HepG2 (cell line): ENCODE results near the gene CNEP1R1.

ENCODE experiments used
- EZH2 ChIP-seq: conservative IDR thresholded peaks from 2 replicates; pipeline ENCODE4 v1.6.1; 2012; ENCODE audit warnings: mild to moderate bottlenecking, low read depth, low read length, moderate library complexity
- POLR2A ChIP-seq, 2 experiments: IDR thresholded peaks; 2 replicates each; pipeline ENCODE4 v1.6.1; 2011; ENCODE audit warnings: low read depth in 2 of 2, low read length in 2 of 2, mild to moderate bottlenecking in 1 of 2, moderate library complexity in 1 of 2; ENCODE audit not compliant: insufficient read depth in 1 of 2
- ZNF644 ChIP-seq: IDR thresholded peaks from 2 replicates; pipeline ENCODE4 v1.6.1; 2016; ENCODE audit warnings: low read depth
- ZNF816 ChIP-seq: sonication (generic); formaldehyde crosslinking; IDR thresholded peaks from 2 replicates; pipeline ENCODE4 v1.8.0; 2022; ENCODE audit warnings: missing genetic modification reagents, mild to moderate bottlenecking, borderline replicate concordance
- TF ChIP-seq, protein P1 (sequence below): sonication (generic); formaldehyde crosslinking; IDR thresholded peaks from 2 replicates; pipeline ENCODE4 v1.4.0; 2020; ENCODE audit warnings: mild to moderate bottlenecking, missing genetic modification reagents
- TF ChIP-seq, protein P2 (sequence below): sonication (generic); formaldehyde crosslinking; IDR thresholded peaks from 2 replicates; pipeline ENCODE4 v1.5.0; 2020; ENCODE audit warnings: mild to moderate bottlenecking, missing genetic modification reagents, moderate library complexity
- TF ChIP-seq, protein P3 (sequence below): sonication (generic); formaldehyde crosslinking; conservative IDR thresholded peaks from 2 replicates; pipeline ENCODE4 v1.8.1; 2023; ENCODE audit warnings: missing genetic modification reagents
- TF ChIP-seq, protein P4 (sequence below): IDR thresholded peaks from 2 replicates; pipeline ENCODE4 v1.6.1; 2016; ENCODE audit warnings: control low read depth
- TF ChIP-seq, protein P5 (sequence below): sonication (generic); formaldehyde crosslinking; IDR thresholded peaks from 2 replicates; pipeline ENCODE4 v1.4.0; 2020; ENCODE audit warnings: missing genetic modification reagents, borderline replicate concordance

DNA sequence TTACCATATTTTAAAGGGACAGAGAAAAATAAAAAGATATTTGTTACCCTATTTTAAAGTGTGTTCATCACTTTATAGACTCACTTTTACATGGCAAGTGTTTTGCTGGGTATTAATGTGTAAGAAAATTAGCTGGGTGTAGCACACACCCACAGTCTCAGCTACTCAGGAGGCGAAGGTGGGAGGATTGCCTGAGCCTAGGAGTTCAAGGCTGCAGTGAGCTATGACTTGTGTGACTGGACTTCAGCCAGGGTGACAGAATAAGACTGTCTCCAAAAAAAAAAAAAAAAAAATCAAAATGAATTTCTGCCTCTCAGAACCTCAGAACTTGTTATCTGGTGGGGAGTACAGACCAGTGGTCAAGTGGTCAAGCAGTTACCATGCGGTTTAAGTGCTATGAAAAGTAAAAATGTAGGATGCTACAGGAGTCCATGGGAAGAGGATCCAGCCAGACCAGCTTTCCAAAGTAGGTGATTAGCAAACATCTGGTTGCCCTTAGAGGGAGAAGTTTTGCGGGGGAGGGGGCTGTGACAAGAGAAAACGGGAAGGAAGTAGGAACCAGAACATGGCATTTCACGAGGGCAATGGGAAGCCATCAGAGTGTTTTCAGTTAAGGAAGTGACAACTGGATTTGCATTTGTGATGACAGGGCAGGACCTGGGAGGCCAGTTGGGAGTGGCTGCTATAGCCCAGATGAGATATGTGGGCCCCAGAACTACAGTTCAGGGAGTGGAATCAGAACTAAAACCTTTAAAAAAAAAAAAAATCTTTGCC, 13.9 kb downstream of the CNEP1R1 start:
- TF ChIP-seq ZNF644 = no peak
- no peak for TF ChIP-seq EZH2
- no peak for TF ChIP-seq ZNF816 (CRISPR knock-in tag)
- TF ChIP-seq, protein P1, sequence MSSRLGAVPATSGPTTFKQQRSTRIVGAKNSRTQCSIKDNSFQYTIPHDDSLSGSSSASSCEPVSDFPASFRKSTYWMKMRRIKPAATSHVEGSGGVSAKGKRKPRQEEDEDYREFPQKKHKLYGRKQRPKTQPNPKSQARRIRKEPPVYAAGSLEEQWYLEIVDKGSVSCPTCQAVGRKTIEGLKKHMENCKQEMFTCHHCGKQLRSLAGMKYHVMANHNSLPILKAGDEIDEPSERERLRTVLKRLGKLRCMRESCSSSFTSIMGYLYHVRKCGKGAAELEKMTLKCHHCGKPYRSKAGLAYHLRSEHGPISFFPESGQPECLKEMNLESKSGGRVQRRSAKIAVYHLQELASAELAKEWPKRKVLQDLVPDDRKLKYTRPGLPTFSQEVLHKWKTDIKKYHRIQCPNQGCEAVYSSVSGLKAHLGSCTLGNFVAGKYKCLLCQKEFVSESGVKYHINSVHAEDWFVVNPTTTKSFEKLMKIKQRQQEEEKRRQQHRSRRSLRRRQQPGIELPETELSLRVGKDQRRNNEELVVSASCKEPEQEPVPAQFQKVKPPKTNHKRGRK (CRISPR knock-in tag) = no peak
- TF ChIP-seq, protein P2, sequence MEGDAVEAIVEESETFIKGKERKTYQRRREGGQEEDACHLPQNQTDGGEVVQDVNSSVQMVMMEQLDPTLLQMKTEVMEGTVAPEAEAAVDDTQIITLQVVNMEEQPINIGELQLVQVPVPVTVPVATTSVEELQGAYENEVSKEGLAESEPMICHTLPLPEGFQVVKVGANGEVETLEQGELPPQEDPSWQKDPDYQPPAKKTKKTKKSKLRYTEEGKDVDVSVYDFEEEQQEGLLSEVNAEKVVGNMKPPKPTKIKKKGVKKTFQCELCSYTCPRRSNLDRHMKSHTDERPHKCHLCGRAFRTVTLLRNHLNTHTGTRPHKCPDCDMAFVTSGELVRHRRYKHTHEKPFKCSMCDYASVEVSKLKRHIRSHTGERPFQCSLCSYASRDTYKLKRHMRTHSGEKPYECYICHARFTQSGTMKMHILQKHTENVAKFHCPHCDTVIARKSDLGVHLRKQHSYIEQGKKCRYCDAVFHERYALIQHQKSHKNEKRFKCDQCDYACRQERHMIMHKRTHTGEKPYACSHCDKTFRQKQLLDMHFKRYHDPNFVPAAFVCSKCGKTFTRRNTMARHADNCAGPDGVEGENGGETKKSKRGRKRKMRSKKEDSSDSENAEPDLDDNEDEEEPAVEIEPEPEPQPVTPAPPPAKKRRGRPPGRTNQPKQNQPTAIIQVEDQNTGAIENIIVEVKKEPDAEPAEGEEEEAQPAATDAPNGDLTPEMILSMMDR (CRISPR knock-in tag) = no peak
- no peak for TF ChIP-seq POLR2A (IDR thresholded peaks at IDR 0.05; ENCODE audit: insufficient read depth in 1 of 2, low read depth in 2 of 2, low read length in 2 of 2)
- TF ChIP-seq, protein P3, sequence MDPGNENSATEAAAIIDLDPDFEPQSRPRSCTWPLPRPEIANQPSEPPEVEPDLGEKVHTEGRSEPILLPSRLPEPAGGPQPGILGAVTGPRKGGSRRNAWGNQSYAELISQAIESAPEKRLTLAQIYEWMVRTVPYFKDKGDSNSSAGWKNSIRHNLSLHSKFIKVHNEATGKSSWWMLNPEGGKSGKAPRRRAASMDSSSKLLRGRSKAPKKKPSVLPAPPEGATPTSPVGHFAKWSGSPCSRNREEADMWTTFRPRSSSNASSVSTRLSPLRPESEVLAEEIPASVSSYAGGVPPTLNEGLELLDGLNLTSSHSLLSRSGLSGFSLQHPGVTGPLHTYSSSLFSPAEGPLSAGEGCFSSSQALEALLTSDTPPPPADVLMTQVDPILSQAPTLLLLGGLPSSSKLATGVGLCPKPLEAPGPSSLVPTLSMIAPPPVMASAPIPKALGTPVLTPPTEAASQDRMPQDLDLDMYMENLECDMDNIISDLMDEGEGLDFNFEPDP = no peak
- TF ChIP-seq, protein P4, sequence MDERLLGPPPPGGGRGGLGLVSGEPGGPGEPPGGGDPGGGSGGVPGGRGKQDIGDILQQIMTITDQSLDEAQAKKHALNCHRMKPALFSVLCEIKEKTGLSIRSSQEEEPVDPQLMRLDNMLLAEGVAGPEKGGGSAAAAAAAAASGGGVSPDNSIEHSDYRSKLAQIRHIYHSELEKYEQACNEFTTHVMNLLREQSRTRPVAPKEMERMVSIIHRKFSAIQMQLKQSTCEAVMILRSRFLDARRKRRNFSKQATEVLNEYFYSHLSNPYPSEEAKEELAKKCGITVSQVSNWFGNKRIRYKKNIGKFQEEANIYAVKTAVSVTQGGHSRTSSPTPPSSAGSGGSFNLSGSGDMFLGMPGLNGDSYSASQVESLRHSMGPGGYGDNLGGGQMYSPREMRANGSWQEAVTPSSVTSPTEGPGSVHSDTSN (CRISPR knock-in tag) = no peak
- TF ChIP-seq, protein P5, sequence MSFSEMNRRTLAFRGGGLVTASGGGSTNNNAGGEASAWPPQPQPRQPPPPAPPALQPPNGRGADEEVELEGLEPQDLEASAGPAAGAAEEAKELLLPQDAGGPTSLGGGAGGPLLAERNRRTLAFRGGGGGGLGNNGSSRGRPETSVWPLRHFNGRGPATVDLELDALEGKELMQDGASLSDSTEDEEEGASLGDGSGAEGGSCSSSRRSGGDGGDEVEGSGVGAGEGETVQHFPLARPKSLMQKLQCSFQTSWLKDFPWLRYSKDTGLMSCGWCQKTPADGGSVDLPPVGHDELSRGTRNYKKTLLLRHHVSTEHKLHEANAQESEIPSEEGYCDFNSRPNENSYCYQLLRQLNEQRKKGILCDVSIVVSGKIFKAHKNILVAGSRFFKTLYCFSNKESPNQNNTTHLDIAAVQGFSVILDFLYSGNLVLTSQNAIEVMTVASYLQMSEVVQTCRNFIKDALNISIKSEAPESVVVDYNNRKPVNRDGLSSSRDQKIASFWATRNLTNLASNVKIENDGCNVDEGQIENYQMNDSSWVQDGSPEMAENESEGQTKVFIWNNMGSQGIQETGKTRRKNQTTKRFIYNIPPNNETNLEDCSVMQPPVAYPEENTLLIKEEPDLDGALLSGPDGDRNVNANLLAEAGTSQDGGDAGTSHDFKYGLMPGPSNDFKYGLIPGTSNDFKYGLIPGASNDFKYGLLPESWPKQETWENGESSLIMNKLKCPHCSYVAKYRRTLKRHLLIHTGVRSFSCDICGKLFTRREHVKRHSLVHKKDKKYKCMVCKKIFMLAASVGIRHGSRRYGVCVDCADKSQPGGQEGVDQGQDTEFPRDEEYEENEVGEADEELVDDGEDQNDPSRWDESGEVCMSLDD (CRISPR knock-in tag) = no peak
